Stomach (tissue), 9 donors: ENCODE data around the gene ZNF646. TPM values are rescaled to one million over a fixed set of nuclear protein-coding genes. Genes with fewer than 3 reads are reported as not detected.

Experiments used
- DNase-seq, 2 donors: peaks; one replicate each; pipeline versions ENCODE4 v3.0.0 to v3.0.0-alpha.2; 2013 to 2019
- H3K27ac ChIP-seq, 5 donors: fragments of 200-600 bp in 4 of 5; sonication (generic) in 4 of 5; one replicate each; pipeline ENCODE4 v1.5.1; 2013 to 2019; ENCODE audit warnings: mild to moderate bottlenecking in 1 of 5, moderate library complexity in 1 of 5
- H3K27me3 ChIP-seq, 3 donors: fragments of 200-600 bp; sonication (generic); one replicate each; pipeline ENCODE4 v1.5.1; 2017 to 2019; ENCODE audit warnings: mixed run types in 1 of 3
- H3K36me3 ChIP-seq, 4 donors: fragments of 200-600 bp; sonication (generic); 1 replicate in 3 of 4; 2 replicates in 1 of 4; pipeline ENCODE4 v1.5.1; 2016 to 2019
- H3K4me1 ChIP-seq, 4 donors: fragments of 200-600 bp; sonication (generic); one replicate each; pipeline ENCODE4 v1.5.1; 2016 to 2019
- H3K4me3 ChIP-seq, 4 donors: fragments of 200-600 bp; sonication (generic) in 3 of 4; one replicate each; pipeline ENCODE4 v1.5.1; 2016 to 2019; ENCODE audit warnings: mild to moderate bottlenecking in 1 of 4
- H3K9me3 ChIP-seq, 4 donors: fragments of 200-600 bp; sonication (generic); one replicate each; pipeline ENCODE4 v1.5.1; 2016 to 2019
- EP300 ChIP-seq: sonication (generic); formaldehyde crosslinking; IDR thresholded peaks from one replicate; pipeline ENCODE4 v1.6.1; 2017; ENCODE audit warnings: antibody characterized with exemption
- POLR2A ChIP-seq, 4 donors: fragments of 450-650 bp; IDR thresholded peaks; one replicate each; pipeline ENCODE4 v1.6.1; 2016; ENCODE audit warnings: antibody characterized with exemption in 4 of 4, control low read depth in 2 of 4, mild to moderate bottlenecking in 1 of 4, moderate library complexity in 1 of 4
- POLR2AphosphoS5 ChIP-seq, 3 donors: sonication (generic); formaldehyde crosslinking; IDR thresholded peaks; one replicate each; pipeline ENCODE4 v1.6.1; 2016; ENCODE audit warnings: antibody characterized with exemption in 3 of 3
- WGBS, 5 donors: extraction: QIAGEN DNeasy Blood & Tissue Kit in 3 of 5; methylation state at CpG; one replicate each; pipeline versions ENCODE4 v1.1.5 to v1.1.7; 2013 to 2018; 5-methylcytosine and 5-hydroxymethylcytosine counted together
- intact Hi-C: fragments of 100-400 bp; cut with DNase I; formaldehyde crosslinking; loops from one replicate; pipeline ENCODE4 v1.15.1; 2023; ENCODE audit warnings: low total_unique reads
- polyA plus RNA-seq, 3 donors: library from polyadenylated mRNA; stranded (reverse); fragments of 200-250 nt; gene quantifications; one replicate each; pipeline ENCODE4 v1.2.3, GENCODE V29; 2013
- total RNA-seq, 5 donors: library from RNA; depleted of rRNA; stranded (reverse); fragments of >200 nt; gene quantifications; one replicate each; pipeline versions ENCODE4 v1.1.0 to v1.2.3, GENCODE V29; 2014 to 2016
- TF ChIP-seq, protein P1 (sequence below), 7 experiments: fragments of 450-650 bp in 4 of 7; fragments of 200-600 bp in 3 of 7; sonication (generic) in 3 of 7; IDR thresholded peaks; one replicate each; pipeline ENCODE4 v1.5.1; 2016 to 2019; ENCODE audit warnings: antibody characterized with exemption in 7 of 7, control low read depth in 2 of 7, mild to moderate bottlenecking in 1 of 7
- donor health status: healthy with polysubstance abuse.
- donor health status: Bipolar disorder and iron deficiency.
- donor health status: healthy.

The ZNF646 gene
- total and polyA plus RNA-seq, 8 donors: 2.1 to 13.4 (median 7.7) TPM

- no peak overlapping the region for H3K4me3 ChIP-seq
- no peak for DNase-seq
- intact Hi-C loops: no loop called here
- WGBS, 5 donors: 90 to 93% (median 92%) methylated on average over 28 of the region's 28 CpGs
- H3K27me3 ChIP-seq: no peaks in the 10 kb centered on the region
- H3K36me3 ChIP-seq: peaks cover 22 to 26% (median 25%) of the 10 kb centered on the region in 4 donors
- no peaks in the 10 kb centered on the region for H3K9me3 ChIP-seq
- peaks cover 17 to 38% (median 32%) of the 10 kb centered on the region in 4 donors for H3K4me1 ChIP-seq
- peak overlapping the region in 2 of 5 donors; percentile 67 to 83 for H3K27ac ChIP-seq
- TF ChIP-seq, protein P1, sequence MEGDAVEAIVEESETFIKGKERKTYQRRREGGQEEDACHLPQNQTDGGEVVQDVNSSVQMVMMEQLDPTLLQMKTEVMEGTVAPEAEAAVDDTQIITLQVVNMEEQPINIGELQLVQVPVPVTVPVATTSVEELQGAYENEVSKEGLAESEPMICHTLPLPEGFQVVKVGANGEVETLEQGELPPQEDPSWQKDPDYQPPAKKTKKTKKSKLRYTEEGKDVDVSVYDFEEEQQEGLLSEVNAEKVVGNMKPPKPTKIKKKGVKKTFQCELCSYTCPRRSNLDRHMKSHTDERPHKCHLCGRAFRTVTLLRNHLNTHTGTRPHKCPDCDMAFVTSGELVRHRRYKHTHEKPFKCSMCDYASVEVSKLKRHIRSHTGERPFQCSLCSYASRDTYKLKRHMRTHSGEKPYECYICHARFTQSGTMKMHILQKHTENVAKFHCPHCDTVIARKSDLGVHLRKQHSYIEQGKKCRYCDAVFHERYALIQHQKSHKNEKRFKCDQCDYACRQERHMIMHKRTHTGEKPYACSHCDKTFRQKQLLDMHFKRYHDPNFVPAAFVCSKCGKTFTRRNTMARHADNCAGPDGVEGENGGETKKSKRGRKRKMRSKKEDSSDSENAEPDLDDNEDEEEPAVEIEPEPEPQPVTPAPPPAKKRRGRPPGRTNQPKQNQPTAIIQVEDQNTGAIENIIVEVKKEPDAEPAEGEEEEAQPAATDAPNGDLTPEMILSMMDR (IDR thresholded peaks at IDR 0.05): no peak
- TF ChIP-seq POLR2AphosphoS5 (IDR thresholded peaks at IDR 0.05) (no peak), POLR2A (IDR thresholded peaks at IDR 0.05) (no peak), EP300 (no peak)
Measured at GRCh38 chr16:31106509-31107464, 32.6 kb downstream of the ZNF646 start.

GRCh38 chr16:31107465-31107867 is 33.2 kb downstream of the ZNF646 start:
- no peaks in the 10 kb centered on the region for H3K9me3 ChIP-seq
- peaks cover 29 to 33% (median 32%) of the 10 kb centered on the region in 4 donors for H3K36me3 ChIP-seq
- peak in 1 of 2 donors; percentile 3 for DNase-seq
- TF ChIP-seq, protein P1 (IDR thresholded peaks at IDR 0.05): no peak
- H3K4me3 ChIP-seq: no peak overlapping the region
- peak overlapping the region in 2 of 5 donors; percentile 94 to 95 for H3K27ac ChIP-seq
- no peaks in the 10 kb centered on the region for H3K27me3 ChIP-seq
- H3K4me1 ChIP-seq: peaks cover 21 to 45% (median 35%) of the 10 kb centered on the region in 4 donors
- WGBS, 5 donors: 88 to 94% (median 89%) methylated on average over 6 of the region's 6 CpGs
- intact Hi-C loops: no loop called here

GRCh38 chr16:31108035-31108793 is 34.0 kb downstream of the ZNF646 start, which contains the start of gene BCKDK:
Gene BCKDK, plus strand, starts transcription at chr16:31108386. Its CDS starts 838 bp downstream, at chr16:31109224.
- WGBS, 5 donors: 3 to 15% (median 4%) methylated on average over 13 to 68 of the region's 68 CpGs
- DNase-seq: peak; percentile 73 to 91
- Histone ChIP-seq H3K4me1 (peaks cover 27 to 52% (median 39%) of the 10 kb centered on the region in 4 donors), H3K4me3 (peak within 1 kb of the TSS; percentile 70 to 99 (median 94)), H3K27me3 (no peaks in the 10 kb centered on the region), H3K9me3 (no peaks in the 10 kb centered on the region), H3K27ac (peak within 1 kb of the TSS; percentile 88 to 96 (median 95)), H3K36me3 (peaks cover 35 to 40% (median 38%) of the 10 kb centered on the region in 4 donors)
- TF ChIP-seq POLR2AphosphoS5 (IDR thresholded peaks at IDR 0.05): peak in 2 of 3 donors; percentile 69 to 82
- TF ChIP-seq, protein P1 (IDR thresholded peaks at IDR 0.05): no peak
- intact Hi-C loops: no loop called here
